GM20000 (cell line): ENCODE data around the gene GRK1.
"Not testable (repeated sequence)": the region's sequence is repeated elsewhere in the genome, so short reads cannot be mapped to it uniquely, and the experiment has no call there.

ENCODE experiments used
- DNase-seq: peaks from one replicate; pipeline ENCODE4 v3.0.0; 2012; ENCODE audit warnings: low spot score
- CTCF ChIP-seq: IDR thresholded peaks from 2 replicates; pipeline ENCODE4 v1.5.1; 2012; ENCODE audit warnings: mild to moderate bottlenecking, control low read depth; ENCODE audit errors: extremely low read depth, missing control alignments

GRK1 gene

GRCh38 chr13:113623491-113624234 is 43.4 kb upstream of the GRK1 start:
- no peak for DNase-seq
- no peak for TF ChIP-seq CTCF

- DNase-seq: no peak
- no peak for TF ChIP-seq CTCF
Measured at GRCh38 chr13:113624235-113624587, 42.8 kb upstream of the GRK1 start.

GRCh38 chr13:113624640-113625304 is 42.2 kb upstream of the GRK1 start:
- not testable (repeated sequence) for DNase-seq

GRCh38 chr13:113625965-113626721 is 40.9 kb upstream of the GRK1 start:
- DNase-seq: no peak
- TF ChIP-seq CTCF: no peak

GRCh38 chr13:113627136-113627535 is 39.9 kb upstream of the GRK1 start:
- TF ChIP-seq CTCF: no peak

GRCh38 chr13:113628291-113629270 is 38.4 kb upstream of the GRK1 start:
- no peak for DNase-seq

More at GRCh38 chr13:113627136-113627535, 39.9 kb upstream of the GRK1 start:
- DNase-seq: no peak

More at GRCh38 chr13:113628291-113629270, 38.4 kb upstream of the GRK1 start:
- no peak for TF ChIP-seq CTCF
